BJ (cell line): ENCODE measurements around the gene PCLO. TPM values are rescaled to one million over a fixed set of nuclear protein-coding genes. Genes with fewer than 3 reads are reported as not detected.

Source experiments
- polyA plus RNA-seq: library from polyadenylated mRNA; depleted of rRNA; stranded (reverse); fragments of >200 nt; gene quantifications from 2 replicates; pipeline ENCODE4 v1.2.3, GENCODE V29; 2011
- small RNA-seq: library from RNA; depleted of rRNA; stranded (forward); fragments of <200 nt; gene quantifications from one replicate; pipeline ENCODE3, GENCODE V24; 2012; ENCODE audit warnings: low replicate concordance, low read depth; ENCODE audit not compliant: insufficient read length

The PCLO gene
- polyA plus RNA-seq, 1 experiment, result 0.76 TPM

Small RNA genes lying within 50 kb of the gene (small RNA-seq; reads per million reads assigned to genes)
- not detected for gene RNA5SP235
